Measurements from ENCODE around the gene MTUS2.

The MTUS2 gene

DNA sequence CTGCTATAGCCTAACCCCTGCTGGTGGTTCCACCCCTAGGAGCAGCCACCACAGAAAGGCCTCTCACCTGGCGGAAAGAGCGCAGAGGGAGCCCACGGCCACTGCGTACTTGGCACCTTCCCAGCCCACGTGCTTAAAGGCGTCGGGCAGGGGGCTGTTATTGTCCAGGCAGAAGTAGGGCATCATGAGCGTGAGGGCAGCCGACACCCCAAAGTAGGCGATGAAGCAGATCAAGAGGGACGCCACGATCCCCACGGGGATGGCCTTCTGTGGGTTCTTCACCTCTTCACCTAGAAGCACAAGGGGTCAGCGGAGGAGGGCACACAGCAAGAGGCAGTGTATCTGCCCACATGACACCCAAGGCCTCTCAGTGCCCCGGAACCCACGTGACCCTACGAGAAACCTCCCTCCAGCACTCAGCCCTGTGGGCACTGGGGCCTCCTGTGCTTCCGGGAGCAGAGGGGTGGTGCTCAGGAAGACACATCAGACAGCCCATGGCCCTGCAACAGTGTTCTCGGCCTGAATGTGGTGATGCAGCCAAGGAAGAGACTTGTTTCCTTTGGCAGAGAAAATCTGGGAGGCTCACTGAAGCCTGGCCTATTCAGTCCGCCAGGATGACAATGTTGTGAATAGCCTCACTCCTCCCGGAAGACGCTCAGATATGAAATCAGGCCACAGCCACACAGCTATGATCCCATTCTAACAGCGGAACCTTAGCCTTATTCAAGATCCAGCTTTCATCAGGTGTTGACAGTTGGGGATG, 703.2 kb downstream of the MTUS2 start:
- DNase-seq (ENCODE audit: low read depth in 1 of 2, low spot score in 1 of 2) = no peak
- in situ Hi-C loops (cut with HindIII; ENCODE audit: low pct_unique_long_range_greater_than_20kb, low sequenced_read_pairs) = no loop called here
- no peak for TF ChIP-seq JUND (IDR thresholded peaks at IDR 0.05; ENCODE audit: low read depth)

DNA sequence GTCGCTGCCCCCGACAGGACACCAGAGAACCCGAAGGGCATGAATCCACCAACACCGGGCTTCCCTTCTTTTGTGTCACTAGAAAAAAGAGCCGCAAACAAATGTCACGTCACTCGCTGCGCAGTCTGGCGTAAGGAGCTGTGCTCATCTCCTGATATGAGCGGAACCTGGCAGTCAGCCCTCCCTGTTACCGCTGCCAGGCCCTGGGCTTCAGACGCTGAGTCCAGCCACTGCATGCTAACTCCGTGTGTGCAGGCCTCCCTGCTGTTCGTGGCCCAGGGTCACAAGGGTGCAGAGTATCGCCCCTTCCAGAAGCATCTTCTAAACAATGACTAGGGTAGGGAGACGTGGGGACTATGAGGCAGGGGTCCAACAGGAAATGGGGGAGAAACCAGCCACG, 704.0 kb downstream of the MTUS2 start:
- in situ Hi-C loops (cut with HindIII; ENCODE audit: low pct_unique_long_range_greater_than_20kb, low sequenced_read_pairs) = no loop called here
- TF ChIP-seq JUND (IDR thresholded peaks at IDR 0.05; ENCODE audit: low read depth) = no peak
- no peak for DNase-seq (ENCODE audit: low read depth in 1 of 2, low spot score in 1 of 2)

DNA sequence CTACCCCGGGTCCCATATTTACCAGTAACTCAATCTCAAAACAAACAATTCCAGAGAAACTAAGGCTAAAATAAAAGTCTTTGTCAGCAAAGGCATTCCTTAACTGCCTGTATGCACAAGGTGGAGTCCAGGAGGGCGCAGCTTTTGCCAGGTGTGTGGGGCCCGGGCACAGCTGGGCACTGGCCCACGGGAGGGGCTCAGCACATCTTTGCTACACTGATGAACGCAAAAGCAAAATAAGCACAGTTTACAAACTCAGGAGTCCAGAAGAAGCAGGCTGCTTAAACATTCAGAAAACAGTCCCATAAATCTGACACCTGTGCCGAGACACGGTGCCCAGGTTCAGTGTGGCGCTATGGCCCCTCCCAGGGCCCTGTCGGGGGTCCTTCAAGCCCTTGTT, 704.5 kb downstream of the MTUS2 start:
- no peak for TF ChIP-seq JUND (IDR thresholded peaks at IDR 0.05; ENCODE audit: low read depth)
- in situ Hi-C loops (cut with HindIII; ENCODE audit: low pct_unique_long_range_greater_than_20kb, low sequenced_read_pairs) = no loop called here
- no peak for DNase-seq (ENCODE audit: low read depth in 1 of 2, low spot score in 1 of 2)

GRCh38 chr13:29525757-29526156, 705.6 kb downstream of the MTUS2 start:
- TF ChIP-seq JUND (IDR thresholded peaks at IDR 0.05; ENCODE audit: low read depth) = no peak
- in situ Hi-C loops (cut with HindIII; ENCODE audit: low pct_unique_long_range_greater_than_20kb, low sequenced_read_pairs) = no loop called here
- no peak for DNase-seq (ENCODE audit: low read depth in 1 of 2, low spot score in 1 of 2)

DNA sequence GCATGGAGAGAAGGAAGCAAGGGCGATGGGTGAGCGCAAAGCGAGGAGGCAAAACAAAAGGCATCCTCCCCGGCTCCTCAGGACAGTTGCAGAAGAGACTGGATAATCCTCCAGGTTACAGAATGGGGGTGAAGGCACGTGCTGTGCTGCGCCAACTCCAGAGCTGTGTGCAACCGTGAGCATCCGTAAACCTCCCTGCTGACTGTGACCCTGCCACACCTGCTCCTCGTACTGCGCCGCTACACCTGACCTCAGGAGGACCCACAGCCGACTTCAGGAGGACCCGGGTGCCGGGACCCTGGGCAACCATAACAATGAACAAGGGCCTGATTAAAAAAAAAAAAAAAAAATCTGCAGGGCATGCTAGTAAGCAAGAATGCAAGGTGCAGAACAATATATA, 706.6 kb downstream of the MTUS2 start:
- no peak for TF ChIP-seq JUND (IDR thresholded peaks at IDR 0.05; ENCODE audit: low read depth)
- DNase-seq (ENCODE audit: low read depth in 1 of 2, low spot score in 1 of 2) = no peak
- in situ Hi-C loops (cut with HindIII; ENCODE audit: low pct_unique_long_range_greater_than_20kb, low sequenced_read_pairs) = no loop called here

DNA sequence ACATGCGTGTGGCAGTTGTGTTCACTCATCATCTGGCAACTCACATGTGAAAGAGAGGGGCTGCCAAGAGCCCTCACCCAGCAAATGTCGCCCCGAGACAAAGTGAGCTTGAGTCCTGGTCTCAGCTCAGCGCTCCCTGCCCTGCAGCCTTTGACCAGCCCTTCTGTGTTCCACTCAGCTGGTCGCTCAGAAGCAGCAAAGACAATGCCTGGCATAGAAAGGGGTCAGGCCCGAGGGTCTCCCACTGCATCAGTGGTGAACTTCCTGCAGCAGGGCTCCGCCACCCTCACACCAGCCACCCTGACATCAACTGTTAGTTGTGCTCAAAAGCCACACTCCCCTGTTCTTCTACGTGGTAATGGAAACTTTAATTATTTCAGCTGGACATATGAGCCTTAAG, 707.4 kb downstream of the MTUS2 start:
- TF ChIP-seq JUND (IDR thresholded peaks at IDR 0.05; ENCODE audit: low read depth) = no peak
- DNase-seq (ENCODE audit: low read depth in 1 of 2, low spot score in 1 of 2) = no peak
- in situ Hi-C loops (cut with HindIII; ENCODE audit: low pct_unique_long_range_greater_than_20kb, low sequenced_read_pairs) = no loop called here

GRCh38 chr13:29527916-29528315, 707.8 kb downstream of the MTUS2 start:
- TF ChIP-seq JUND (IDR thresholded peaks at IDR 0.05; ENCODE audit: low read depth) = no peak
- no peak for DNase-seq (ENCODE audit: low read depth in 1 of 2, low spot score in 1 of 2)
- in situ Hi-C loops (cut with HindIII; ENCODE audit: low pct_unique_long_range_greater_than_20kb, low sequenced_read_pairs) = no loop called here

DNA sequence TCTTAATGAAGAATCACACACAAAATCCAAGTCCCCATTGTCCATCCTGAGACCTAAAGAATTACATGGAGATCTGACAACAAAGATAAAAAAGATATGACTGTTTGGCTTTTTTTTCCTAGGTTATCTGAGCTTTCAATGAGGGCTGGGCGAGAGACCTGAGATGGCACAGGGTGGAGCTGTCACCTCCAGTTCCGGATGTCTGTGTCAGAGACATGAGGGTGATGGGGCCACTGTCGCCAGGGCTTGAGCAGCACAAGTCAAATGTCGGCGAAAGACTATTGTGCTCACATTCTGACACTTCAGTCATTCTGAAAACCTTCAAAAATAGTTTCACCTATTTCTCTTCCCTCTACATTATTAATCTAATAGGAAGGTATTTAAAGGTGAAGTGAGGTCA, 709.6 kb downstream of the MTUS2 start:
- no peak for TF ChIP-seq JUND (IDR thresholded peaks at IDR 0.05; ENCODE audit: low read depth)
- no peak for DNase-seq (ENCODE audit: low read depth in 1 of 2, low spot score in 1 of 2)
- in situ Hi-C loops (cut with HindIII; ENCODE audit: low pct_unique_long_range_greater_than_20kb, low sequenced_read_pairs) = no loop called here

DNA sequence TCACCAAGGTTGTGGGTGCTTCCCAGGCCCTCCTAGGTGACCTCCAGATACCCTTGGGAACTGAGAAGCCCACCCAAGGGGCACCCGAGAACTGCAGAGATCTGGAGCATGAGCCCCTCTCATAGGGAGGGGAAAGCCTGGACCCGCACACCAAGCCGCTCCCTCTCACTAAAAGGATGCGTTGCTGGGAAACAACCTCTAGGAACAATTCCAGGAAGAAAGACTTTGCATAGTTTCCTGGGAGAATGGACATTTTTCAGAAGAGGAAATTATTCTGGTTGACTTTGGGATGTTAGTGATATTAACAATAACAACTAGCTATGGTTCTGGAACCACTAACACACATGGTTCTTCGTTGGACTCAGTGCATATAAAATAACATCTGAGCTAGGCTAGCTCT, 710.8 kb downstream of the MTUS2 start:
- in situ Hi-C loops (cut with HindIII; ENCODE audit: low pct_unique_long_range_greater_than_20kb, low sequenced_read_pairs) = no loop called here
- no peak for DNase-seq (ENCODE audit: low read depth in 1 of 2, low spot score in 1 of 2)
- no peak for TF ChIP-seq JUND (IDR thresholded peaks at IDR 0.05; ENCODE audit: low read depth)

- in situ Hi-C loops (cut with HindIII; ENCODE audit: low pct_unique_long_range_greater_than_20kb, low sequenced_read_pairs) = no loop called here
- no peak for DNase-seq (ENCODE audit: low read depth in 1 of 2, low spot score in 1 of 2)
- no peak for TF ChIP-seq JUND (IDR thresholded peaks at IDR 0.05; ENCODE audit: low read depth)
These were observed 712.0 kb downstream of the MTUS2 start for GRCh38 chr13:29532116-29532515.

DNA sequence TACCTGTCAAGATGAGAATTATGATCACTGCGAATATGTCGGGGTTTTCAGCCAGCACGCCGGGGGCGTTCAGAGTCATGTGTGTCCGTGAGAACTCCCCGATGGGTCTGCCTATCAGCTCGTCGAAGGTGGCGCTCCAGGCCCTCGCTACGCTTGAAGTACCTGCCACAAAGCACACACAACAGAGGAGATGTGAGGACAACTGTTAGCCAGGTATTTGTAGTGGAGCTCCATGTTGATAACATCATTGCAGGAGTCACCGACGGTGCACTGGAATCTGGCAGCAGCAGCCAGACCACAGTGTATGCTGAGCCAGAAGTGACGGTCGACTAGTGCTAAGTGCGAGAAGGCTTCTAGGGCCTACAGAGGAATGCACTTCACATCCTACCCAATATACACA, 712.7 kb downstream of the MTUS2 start:
- in situ Hi-C loops (cut with HindIII; ENCODE audit: low pct_unique_long_range_greater_than_20kb, low sequenced_read_pairs) = no loop called here
- no peak for TF ChIP-seq JUND (IDR thresholded peaks at IDR 0.05; ENCODE audit: low read depth)
- DNase-seq (ENCODE audit: low read depth in 1 of 2, low spot score in 1 of 2) = peak in 1 of 2 experiments; percentile 30

- no peak for TF ChIP-seq JUND (IDR thresholded peaks at IDR 0.05; ENCODE audit: low read depth)
- in situ Hi-C loops (cut with HindIII; ENCODE audit: low pct_unique_long_range_greater_than_20kb, low sequenced_read_pairs) = no loop called here
- DNase-seq (ENCODE audit: low read depth in 1 of 2, low spot score in 1 of 2) = no peak
These were observed 713.9 kb downstream of the MTUS2 start for GRCh38 chr13:29534083-29534482.

DNA sequence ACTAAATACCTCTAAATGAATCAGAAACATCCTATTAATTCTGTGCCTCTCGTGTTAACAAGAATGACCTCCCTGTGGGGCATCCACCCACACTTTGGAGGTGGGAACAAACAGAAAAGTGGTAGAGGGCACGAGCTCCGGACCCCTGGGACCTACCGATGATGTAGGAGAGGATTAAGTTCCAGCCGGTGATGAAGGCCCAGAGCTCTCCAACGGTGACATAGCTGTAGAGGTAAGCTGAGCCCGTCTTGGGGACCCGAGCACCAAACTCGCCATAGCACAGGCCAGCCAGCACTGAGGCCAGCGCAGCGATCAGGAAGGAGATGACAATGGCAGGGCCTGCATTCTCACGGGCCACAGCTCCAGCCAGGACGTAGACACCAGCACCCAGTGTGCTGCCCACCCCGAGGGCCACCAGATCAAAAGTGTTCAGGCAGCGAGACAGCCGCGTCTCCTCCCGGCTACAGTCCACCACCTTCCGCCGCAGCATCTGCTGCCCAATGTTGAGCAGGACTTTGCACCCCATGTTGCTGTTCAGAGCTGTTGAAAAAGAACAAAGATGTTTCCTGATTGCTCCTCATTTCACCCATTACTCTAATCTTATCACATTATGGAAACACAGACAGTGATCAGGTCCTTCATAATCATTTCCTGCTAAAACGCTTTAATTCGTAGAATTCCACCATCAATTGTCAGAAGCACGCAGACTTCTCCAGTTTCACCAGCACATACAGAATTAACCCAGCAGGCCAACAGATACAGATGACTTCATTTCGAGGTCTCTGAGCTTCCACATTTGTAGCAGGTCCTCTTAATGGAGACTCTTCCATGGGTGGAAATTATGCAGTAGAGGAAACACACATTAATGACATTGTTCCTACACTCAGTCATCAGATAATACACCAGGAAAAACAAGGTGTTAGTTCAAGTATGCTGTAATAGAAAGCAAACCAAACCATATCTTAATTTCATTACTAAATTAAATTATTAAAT, 715.8 kb downstream of the MTUS2 start:
- no peak for TF ChIP-seq JUND (IDR thresholded peaks at IDR 0.05; ENCODE audit: low read depth)
- in situ Hi-C loops (cut with HindIII; ENCODE audit: low pct_unique_long_range_greater_than_20kb, low sequenced_read_pairs) = no loop called here
- DNase-seq (ENCODE audit: low read depth in 1 of 2, low spot score in 1 of 2) = no peak
